ENCODE measurements around the gene PCSK5. TPM values are rescaled to one million over a fixed set of nuclear protein-coding genes. Genes with fewer than 3 reads are reported as not detected.
A peak's percentile ranks its signal among the peaks of the same experiment; 100 is the strongest.

Gene PCSK5
- total RNA-seq, 1 experiment from 2014 or later: 6.9 TPM

DNA sequence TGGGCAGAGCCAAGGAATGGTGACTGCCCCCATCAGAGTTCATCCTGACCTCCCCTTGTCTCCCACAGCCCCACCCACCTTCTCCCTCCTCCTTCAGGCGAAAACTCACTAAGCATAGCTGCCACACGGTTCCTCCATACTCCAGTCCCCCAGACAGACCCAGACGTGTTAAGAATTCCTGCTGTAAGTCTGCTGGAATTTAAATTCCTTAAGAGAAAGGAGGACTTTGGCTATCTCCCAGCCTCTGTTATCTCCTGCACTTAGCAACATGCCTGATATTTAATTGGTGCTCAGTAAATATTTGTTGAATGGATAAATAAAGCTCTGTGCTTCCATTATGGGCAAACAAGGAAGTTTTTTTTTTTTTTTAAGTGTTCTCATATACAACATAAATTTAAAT is 290.1 kb downstream of the PCSK5 start:
- ChIA-PET CTCF (no interaction called here), POLR2A (no interaction called here), RAD21 (ENCODE audit: low non-redundant PET in 1 of 2, low total read pairs in 2 of 2, uncharacterized antibody in 2 of 2, unreplicated experiment in 2 of 2) (no interaction called here)
- TF ChIP-seq EGR1 (IDR thresholded peaks at IDR 0.05; ENCODE audit: low read depth): no peak
- TF ChIP-seq, protein P1, sequence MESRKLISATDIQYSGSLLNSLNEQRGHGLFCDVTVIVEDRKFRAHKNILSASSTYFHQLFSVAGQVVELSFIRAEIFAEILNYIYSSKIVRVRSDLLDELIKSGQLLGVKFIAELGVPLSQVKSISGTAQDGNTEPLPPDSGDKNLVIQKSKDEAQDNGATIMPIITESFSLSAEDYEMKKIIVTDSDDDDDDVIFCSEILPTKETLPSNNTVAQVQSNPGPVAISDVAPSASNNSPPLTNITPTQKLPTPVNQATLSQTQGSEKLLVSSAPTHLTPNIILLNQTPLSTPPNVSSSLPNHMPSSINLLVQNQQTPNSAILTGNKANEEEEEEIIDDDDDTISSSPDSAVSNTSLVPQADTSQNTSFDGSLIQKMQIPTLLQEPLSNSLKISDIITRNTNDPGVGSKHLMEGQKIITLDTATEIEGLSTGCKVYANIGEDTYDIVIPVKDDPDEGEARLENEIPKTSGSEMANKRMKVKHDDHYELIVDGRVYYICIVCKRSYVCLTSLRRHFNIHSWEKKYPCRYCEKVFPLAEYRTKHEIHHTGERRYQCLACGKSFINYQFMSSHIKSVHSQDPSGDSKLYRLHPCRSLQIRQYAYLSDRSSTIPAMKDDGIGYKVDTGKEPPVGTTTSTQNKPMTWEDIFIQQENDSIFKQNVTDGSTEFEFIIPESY (IDR thresholded peaks at IDR 0.05; ENCODE audit: extremely low read depth, insufficient replicate concordance, low read length): no peak
- TF ChIP-seq, protein P2, sequence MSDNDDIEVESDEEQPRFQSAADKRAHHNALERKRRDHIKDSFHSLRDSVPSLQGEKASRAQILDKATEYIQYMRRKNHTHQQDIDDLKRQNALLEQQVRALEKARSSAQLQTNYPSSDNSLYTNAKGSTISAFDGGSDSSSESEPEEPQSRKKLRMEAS (IDR thresholded peaks at IDR 0.05): no peak
- Histone ChIP-seq H3K4me1 (ENCODE audit: control insufficient read depth in 1 of 2, insufficient read depth in 2 of 2, low read length in 2 of 2) (peaks cover 8 to 15% of the 10 kb centered on the region in 2 experiments; a peak in 3 of 4 replicates), H3K9me2 (ENCODE audit: insufficient read depth) (no peaks in the 10 kb centered on the region), H2AFZ (ENCODE audit: low read depth, low read length, poor library complexity, severe bottlenecking) (no peak overlapping the region), H3K4me3 (replicated peaks in 1 of 2; ENCODE audit: low read depth in 1 of 2, low read length in 2 of 2) (no peak overlapping the region), H3K9ac (ENCODE audit: low read length) (no peak overlapping the region), H3K36me3 (ENCODE audit: control insufficient read depth in 1 of 2, insufficient read depth in 2 of 2, low read length in 2 of 2) (no peaks in the 10 kb centered on the region; a peak in 1 of 4 replicates), H3K9me3 (ENCODE audit: control insufficient read depth in 1 of 2, insufficient read depth in 1 of 2, low read depth in 1 of 2, low read length in 2 of 2) (no peaks in the 10 kb centered on the region), H3K4me2 (ENCODE audit: low read length) (no peak overlapping the region), H4K20me1 (ENCODE audit: insufficient read depth) (no peaks in the 10 kb centered on the region), H3K79me2 (ENCODE audit: insufficient read depth, low read length) (no peaks in the 10 kb centered on the region), H3K27ac (ENCODE audit: low read depth, low read length) (no peak overlapping the region), H3K27me3 (ENCODE audit: insufficient read depth, low read length) (no peaks in the 10 kb centered on the region)
- DNase-seq (ENCODE audit: low read depth, low spot score): peak; percentile 2
- no TSS peak for BruUV-seq (replicated peaks)
- peak; percentile 9; the same call in 1 of the 2 replicates for ATAC-seq
- intact Hi-C loops (cut with micrococcal nuclease): loop anchor here (10.0 kb wide), 1 partner anchor 196 kb away; no protein-coding TSS in a partner anchor

DNA sequence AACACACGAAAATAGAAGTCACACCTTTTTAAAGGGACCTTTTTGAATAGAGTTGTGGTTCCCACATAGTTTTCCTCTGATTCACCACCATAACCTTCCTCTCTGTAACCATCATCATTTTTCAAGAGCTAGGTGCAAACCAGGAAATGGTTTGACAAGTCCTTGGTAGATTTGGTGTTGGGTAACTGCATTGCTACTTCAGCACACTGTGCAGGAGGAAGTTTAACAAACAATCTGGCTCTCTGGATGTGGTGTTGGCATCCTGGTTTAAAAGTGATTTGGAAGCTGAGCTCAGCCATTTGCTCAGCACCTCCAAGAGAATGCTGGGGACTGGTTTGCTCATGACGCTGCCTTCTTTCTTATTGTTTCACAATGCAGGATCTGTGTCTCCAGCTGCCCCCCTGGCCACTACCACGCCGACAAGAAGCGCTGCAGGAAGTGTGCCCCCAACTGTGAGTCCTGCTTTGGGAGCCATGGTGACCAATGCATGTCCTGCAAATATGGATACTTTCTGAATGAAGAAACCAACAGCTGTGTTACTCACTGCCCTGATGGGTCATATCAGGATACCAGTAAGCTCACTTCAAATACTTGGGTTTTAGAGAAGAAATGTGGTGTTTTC is 290.7 kb downstream of the PCSK5 start:
- ATAC-seq: peak; percentile 64; the same call in 1 of the 2 replicates

More for the DNA sequence above, 290.7 kb downstream of the PCSK5 start:
- no peak overlapping the region for H3K4me3 ChIP-seq (replicated peaks in 1 of 2; ENCODE audit: low read depth in 1 of 2, low read length in 2 of 2)
- no peaks in the 10 kb centered on the region for H3K79me2 ChIP-seq (ENCODE audit: insufficient read depth, low read length)
- ChIA-PET RAD21 (ENCODE audit: low non-redundant PET in 1 of 2, low total read pairs in 2 of 2, uncharacterized antibody in 2 of 2, unreplicated experiment in 2 of 2) (no interaction called here), CTCF (no interaction called here), POLR2A (no interaction called here)
- no peaks in the 10 kb centered on the region for H3K9me3 ChIP-seq (ENCODE audit: control insufficient read depth in 1 of 2, insufficient read depth in 1 of 2, low read depth in 1 of 2, low read length in 2 of 2)
- no peak overlapping the region for H3K9ac ChIP-seq (ENCODE audit: low read length)
- peak; percentile 27; the same call in 1 of the 2 replicates for TF ChIP-seq SP1 (IDR thresholded peaks at IDR 0.05; ENCODE audit: low read depth)
- TF ChIP-seq ZFX (IDR thresholded peaks at IDR 0.05): no peak
- TF ChIP-seq ELF1 (IDR thresholded peaks at IDR 0.05; ENCODE audit: borderline replicate concordance, low read depth): peak; percentile 26
- TF ChIP-seq, protein P3, sequence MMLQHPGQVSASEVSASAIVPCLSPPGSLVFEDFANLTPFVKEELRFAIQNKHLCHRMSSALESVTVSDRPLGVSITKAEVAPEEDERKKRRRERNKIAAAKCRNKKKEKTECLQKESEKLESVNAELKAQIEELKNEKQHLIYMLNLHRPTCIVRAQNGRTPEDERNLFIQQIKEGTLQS (IDR thresholded peaks at IDR 0.05): no peak
- 0 out of 2 replicates have a peak, but pooled peaks have one; percentile 22 for TF ChIP-seq CBX3 (IDR thresholded peaks at IDR 0.05; ENCODE audit: low read depth)
- TF ChIP-seq FOSL1 (IDR thresholded peaks at IDR 0.05; ENCODE audit: low read depth): peak; percentile 59
- TF ChIP-seq JUND (IDR thresholded peaks at IDR 0.05): peak; percentile 51
- peak; percentile 39; the same call in 1 of the 2 replicates for TF ChIP-seq CEBPB (IDR thresholded peaks at IDR 0.05; ENCODE audit: low read depth)
- TF ChIP-seq YY1 (IDR thresholded peaks at IDR 0.05; ENCODE audit: extremely low read depth, insufficient replicate concordance, low read depth, low read length): peak; percentile 27
- peaks cover 8 to 15% of the 10 kb centered on the region in 2 experiments; a peak in 3 of 4 replicates for H3K4me1 ChIP-seq (ENCODE audit: control insufficient read depth in 1 of 2, insufficient read depth in 2 of 2, low read length in 2 of 2)
- no TSS peak for BruUV-seq (replicated peaks)
- intact Hi-C loops (cut with micrococcal nuclease): loop anchor here (10.0 kb wide), 1 partner anchor 196 kb away; no protein-coding TSS in a partner anchor
- no peaks in the 10 kb centered on the region; a peak in 1 of 4 replicates for H3K36me3 ChIP-seq (ENCODE audit: control insufficient read depth in 1 of 2, insufficient read depth in 2 of 2, low read length in 2 of 2)
- H3K9me2 ChIP-seq (ENCODE audit: insufficient read depth): no peaks in the 10 kb centered on the region
- no peak overlapping the region for H3K27ac ChIP-seq (ENCODE audit: low read depth, low read length)
- H3K4me2 ChIP-seq (ENCODE audit: low read length): peak overlapping the region; percentile 30; the same call in 1 of the 2 replicates
- H4K20me1 ChIP-seq (ENCODE audit: insufficient read depth): no peaks in the 10 kb centered on the region
- DNase-seq (ENCODE audit: low read depth, low spot score): peak; percentile 26
- no peaks in the 10 kb centered on the region for H3K27me3 ChIP-seq (ENCODE audit: insufficient read depth, low read length)
- no peak overlapping the region for H2AFZ ChIP-seq (ENCODE audit: low read depth, low read length, poor library complexity, severe bottlenecking)
